Activated CD8-positive, alpha-beta T cell treated with anti-CD3 and anti-CD28 coated beads, Interleukin-2, amount 10 ng/mL, durations not matched to agents 7 days and 5 days (primary cell): Measurements from ENCODE around the gene CD164L2. TPM values are rescaled to one million over a fixed set of nuclear protein-coding genes. Genes with fewer than 3 reads are reported as not detected.

Experiments used
- ATAC-seq: fragments of 150-1000 bp; cut with Tn5 transposase; one replicate; pipeline ENCODE4 v1.10.0; 2021; ENCODE audit warnings: moderate library complexity
- CTCF ChIA-PET: fragments of 350-600 bp; sonication (Branson Sonifier 250); formaldehyde crosslinking; loops from one replicate; lab custom pipeline; 2021; ENCODE audit warnings: antibody characterized with exemption; lab: Charles Lee
- POLR2A ChIA-PET: fragments of 350-600 bp; sonication (Branson Sonifier 250); formaldehyde crosslinking; loops from one replicate; lab custom pipeline; 2021; ENCODE audit warnings: antibody characterized with exemption; lab: Charles Lee
- DNase-seq: peaks from one replicate; pipeline ENCODE4 v3.0.0-alpha.2; 2020
- H3K27ac Mint-ChIP-seq: one replicate; pipeline ENCODE4 v1.8.0; 2021; ENCODE audit warnings: mild to moderate bottlenecking, mixed read lengths
- H3K27me3 Mint-ChIP-seq: one replicate; pipeline ENCODE4 v1.8.0; 2021; ENCODE audit warnings: low read depth, mixed read lengths
- H3K36me3 Mint-ChIP-seq: one replicate; pipeline ENCODE4 v1.8.0; 2021; ENCODE audit warnings: low read depth, mixed read lengths
- H3K4me1 Mint-ChIP-seq: one replicate; pipeline ENCODE4 v1.8.0; 2021; ENCODE audit warnings: low read depth, mixed read lengths
- H3K4me3 Mint-ChIP-seq: one replicate; pipeline ENCODE4 v1.8.0; 2021; ENCODE audit warnings: mild to moderate bottlenecking, mixed read lengths
- H3K9me3 Mint-ChIP-seq: one replicate; pipeline ENCODE4 v1.8.0; 2022; ENCODE audit warnings: mixed read lengths; ENCODE audit not compliant: insufficient read depth
- total RNA-seq, 2 experiments: library from RNA; stranded (reverse); gene quantifications; one replicate each; pipeline ENCODE4 v1.2.3, GENCODE V29; 2021

The CD164L2 gene
- total RNA-seq, 2 experiments from 2014 or later = not detected

DNA sequence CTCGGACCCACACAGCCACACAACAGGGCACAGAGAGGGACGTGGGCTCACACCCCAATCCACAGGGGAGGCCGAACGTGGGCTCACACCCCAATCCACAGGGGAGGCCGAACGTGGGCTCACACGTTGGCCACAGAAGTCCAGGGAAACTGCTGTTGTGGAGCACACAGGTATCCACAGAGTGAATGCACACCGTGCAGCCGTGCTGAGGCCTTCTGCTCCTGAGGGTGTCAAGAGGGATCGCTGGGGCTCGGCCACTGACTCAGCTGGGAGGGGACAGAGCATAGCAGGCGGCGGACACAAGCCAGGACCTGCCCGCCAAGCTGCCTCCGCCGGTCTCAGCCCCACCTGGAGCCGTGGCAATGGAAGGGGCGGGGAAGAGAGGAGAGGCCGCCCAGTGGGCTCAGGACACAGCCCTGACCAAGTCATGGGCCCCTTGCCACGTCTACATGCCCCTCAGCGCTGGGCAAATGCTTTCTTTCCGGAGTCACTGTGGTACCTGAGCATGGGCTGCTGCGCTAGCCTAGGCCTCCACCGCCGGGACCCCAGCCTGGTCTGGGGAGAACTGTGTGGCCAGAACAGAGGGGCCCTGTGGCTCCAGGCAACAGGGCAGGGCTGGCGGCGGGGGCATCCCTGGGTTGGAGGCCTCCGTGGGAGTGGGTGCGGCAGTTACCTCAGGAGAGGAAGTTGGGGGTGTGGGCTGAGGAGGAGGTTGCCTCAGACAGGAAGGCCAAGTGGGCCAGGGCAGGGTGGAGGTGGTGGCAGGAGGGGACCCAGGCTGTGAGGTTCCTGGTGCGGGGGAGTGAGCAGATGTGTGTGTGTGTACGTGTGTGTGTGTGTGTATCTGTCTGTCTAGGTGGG is 40.1 kb downstream of the CD164L2 start:
- H3K27ac Mint-ChIP-seq = peak overlapping the region; percentile 96
- peak; percentile 72 for ATAC-seq
- POLR2A ChIA-PET = interaction anchor here (0.5 to 5.0 kb wide), 10 partner anchors 13 to 259 kb away, joined by 3 to 56 read pairs (median 4); no protein-coding TSS in a partner anchor

DNA sequence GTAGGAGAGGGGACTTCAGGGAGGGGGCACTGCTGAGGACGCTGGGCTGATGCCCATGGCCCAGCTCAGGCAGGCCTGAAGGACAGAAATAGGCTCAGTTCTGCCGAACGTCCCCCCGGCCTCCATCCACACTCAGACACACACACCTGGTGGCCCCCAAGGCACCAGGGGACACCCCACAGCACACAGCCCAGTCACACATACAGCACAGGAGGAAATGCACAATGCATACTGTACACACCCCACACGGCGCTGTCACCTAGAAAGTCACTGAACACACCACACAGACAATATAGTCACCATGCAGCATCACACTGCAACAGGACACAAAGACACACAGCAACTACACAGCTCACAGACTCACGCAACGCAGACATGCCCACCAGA is 40.7 kb downstream of the CD164L2 start:
- no peaks in the 10 kb centered on the region for H3K27me3 Mint-ChIP-seq
- POLR2A ChIA-PET = interaction anchor here (0.5 to 5.0 kb wide), 11 partner anchors 10 to 180 kb away, joined by 3 to 56 read pairs (median 4); no protein-coding TSS in a partner anchor
- DNase-seq (peak; percentile 63), ATAC-seq (peak; percentile 58)
- H3K9me3 Mint-ChIP-seq = no peaks in the 10 kb centered on the region
- peaks cover 36% of the 10 kb centered on the region for H3K36me3 Mint-ChIP-seq
- H3K4me1 Mint-ChIP-seq = peaks cover 54% of the 10 kb centered on the region
- CTCF ChIA-PET = interaction anchor here (0.8 to 7.2 kb wide), 12 partner anchors 9 to 265 kb away, joined by 3 to 99 read pairs (median 5); no protein-coding TSS in a partner anchor
- peak overlapping the region; percentile 96 for H3K27ac Mint-ChIP-seq
- H3K4me3 Mint-ChIP-seq = peak overlapping the region; percentile 91

More for the DNA sequence above, 40.1 kb downstream of the CD164L2 start:
- peak; percentile 85 for DNase-seq
- no peaks in the 10 kb centered on the region for H3K9me3 Mint-ChIP-seq
- H3K27me3 Mint-ChIP-seq = no peaks in the 10 kb centered on the region
- CTCF ChIA-PET = interaction anchor here (0.8 to 7.2 kb wide), 12 partner anchors 10 to 52 kb away, joined by 3 to 99 read pairs (median 5); partner anchors contain the start of gene MAP3K6
- H3K36me3 Mint-ChIP-seq = peaks cover 37% of the 10 kb centered on the region
- H3K4me1 Mint-ChIP-seq = peaks cover 56% of the 10 kb centered on the region
- peak overlapping the region; percentile 91 for H3K4me3 Mint-ChIP-seq

DNA sequence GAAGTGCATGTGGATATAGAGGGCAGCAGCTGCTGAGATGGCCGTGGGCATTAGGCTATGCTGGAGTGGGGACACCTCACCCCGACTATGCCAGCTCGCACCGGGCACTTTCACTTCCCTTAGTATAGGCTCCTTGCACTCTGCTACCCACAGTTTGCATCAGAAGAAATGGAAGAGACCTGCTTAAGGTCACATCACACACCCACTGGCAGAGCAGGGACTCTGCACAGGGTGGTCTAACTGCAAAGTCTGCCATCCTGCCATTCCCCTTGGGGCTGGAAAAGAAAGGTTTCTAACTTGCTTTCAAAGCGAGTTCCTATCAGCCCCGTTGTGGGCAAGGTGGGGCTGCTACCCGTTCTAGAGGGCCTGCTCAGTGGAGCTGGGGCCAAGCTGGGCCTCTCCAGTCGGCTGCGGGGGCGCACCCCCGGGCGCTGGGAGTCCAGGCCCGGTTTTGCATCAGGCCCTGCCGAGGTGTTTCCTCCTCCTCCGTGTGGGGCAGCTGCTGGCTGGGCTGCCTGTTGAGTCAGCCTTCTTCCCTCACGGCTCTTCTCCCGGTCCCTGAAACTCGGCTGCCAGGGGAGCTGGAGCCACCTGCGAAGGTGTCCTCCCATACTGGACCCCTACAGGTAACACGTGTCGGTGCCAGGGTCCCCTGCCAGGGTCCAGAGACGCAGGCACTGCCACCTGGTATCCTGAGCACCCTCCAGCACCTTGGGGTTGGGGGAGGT is 41.4 kb downstream of the CD164L2 start, which contains the start of gene SYTL1:
TSS of gene SYTL1 (plus strand) at position 498 of the 728 bp plus-strand sequence. CDS start 3,313 bp downstream, outside the sequence.
- ChIA-PET POLR2A (interaction anchor here (0.6 to 5.0 kb wide), 10 partner anchors 9 to 329 kb away, joined by 3 to 56 read pairs (median 4); no protein-coding TSS in a partner anchor), CTCF (interaction anchor here (0.8 to 7.2 kb wide), 13 partner anchors 9 to 265 kb away, joined by 3 to 99 read pairs (median 5); no protein-coding TSS in a partner anchor)
- ATAC-seq = peak; percentile 77
- peak; percentile 80 for DNase-seq
- Mint-ChIP-seq H3K36me3 (peaks cover 36% of the 10 kb centered on the region), H3K27me3 (no peaks in the 10 kb centered on the region), H3K4me3 (peak within 1 kb of the TSS; percentile 91), H3K9me3 (no peaks in the 10 kb centered on the region), H3K4me1 (peaks cover 52% of the 10 kb centered on the region), H3K27ac (peak within 1 kb of the TSS; percentile 96)

DNA sequence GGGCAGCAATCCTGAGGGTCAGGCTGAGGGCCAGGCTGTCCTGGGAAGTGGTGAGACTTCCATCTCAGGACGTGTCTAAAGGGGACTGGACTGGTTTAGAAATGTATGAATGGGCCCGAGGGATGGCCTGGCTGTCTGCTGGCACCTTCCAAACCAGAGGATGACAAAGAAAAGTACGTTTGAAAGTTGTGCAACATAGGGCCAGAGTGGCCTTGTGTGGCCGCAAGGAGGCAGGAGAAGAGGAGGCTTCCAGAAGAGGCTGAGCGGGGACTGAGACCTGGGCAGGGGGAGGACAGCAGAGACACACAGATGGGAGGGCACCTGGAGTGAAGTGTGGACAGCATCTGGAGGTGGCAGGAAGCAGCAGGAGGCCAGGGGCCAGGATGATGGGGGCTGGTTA is 43.9 kb downstream of the CD164L2 start:
- no peaks in the 10 kb centered on the region for H3K27me3 Mint-ChIP-seq

DNA sequence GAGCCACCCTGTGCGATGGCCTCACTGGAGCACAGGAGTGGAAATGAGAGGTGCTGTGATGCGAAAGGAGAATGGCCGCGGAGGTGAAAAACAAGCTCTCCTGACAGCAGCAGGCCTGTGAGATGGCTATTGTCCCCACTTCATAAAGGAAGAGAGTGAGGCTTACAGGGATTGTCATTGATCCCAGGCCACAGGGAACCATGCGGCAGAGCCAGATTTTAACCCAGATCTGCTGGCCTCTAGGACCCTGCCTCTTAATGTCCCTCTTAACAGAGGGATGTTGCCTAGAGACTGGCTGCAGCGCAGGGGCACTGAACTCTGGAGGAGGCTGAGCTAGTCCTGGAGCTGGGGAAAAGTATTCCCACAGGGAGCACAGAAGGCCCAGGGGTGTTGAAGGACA is 44.4 kb downstream of the CD164L2 start:
- Mint-ChIP-seq H3K4me3 (no peak overlapping the region), H3K36me3 (peaks cover 40% of the 10 kb centered on the region), H3K4me1 (peaks cover 40% of the 10 kb centered on the region), H3K27ac (peak overlapping the region; percentile 71), H3K27me3 (no peaks in the 10 kb centered on the region), H3K9me3 (no peaks in the 10 kb centered on the region)
- DNase-seq = no peak
- ChIA-PET CTCF (interaction anchor here (1.1 to 2.7 kb wide), 4 partner anchors 16 to 49 kb away, joined by 3 to 13 read pairs (median 5); partner anchors contain the start of gene MAP3K6), POLR2A (no interaction called here)
- ATAC-seq = no peak

More for the DNA sequence above, 43.9 kb downstream of the CD164L2 start:
- peaks cover 38% of the 10 kb centered on the region for H3K36me3 Mint-ChIP-seq
- ChIA-PET POLR2A (no interaction called here), CTCF (interaction anchor here (1.1 to 2.7 kb wide), 3 partner anchors 11 to 18 kb away, joined by 3 to 13 read pairs (median 3); no protein-coding TSS in a partner anchor)
- no peak overlapping the region for H3K4me3 Mint-ChIP-seq
- H3K4me1 Mint-ChIP-seq = peaks cover 45% of the 10 kb centered on the region
- ATAC-seq = no peak
- no peaks in the 10 kb centered on the region for H3K9me3 Mint-ChIP-seq
- DNase-seq = no peak
- H3K27ac Mint-ChIP-seq = peak overlapping the region; percentile 71

DNA sequence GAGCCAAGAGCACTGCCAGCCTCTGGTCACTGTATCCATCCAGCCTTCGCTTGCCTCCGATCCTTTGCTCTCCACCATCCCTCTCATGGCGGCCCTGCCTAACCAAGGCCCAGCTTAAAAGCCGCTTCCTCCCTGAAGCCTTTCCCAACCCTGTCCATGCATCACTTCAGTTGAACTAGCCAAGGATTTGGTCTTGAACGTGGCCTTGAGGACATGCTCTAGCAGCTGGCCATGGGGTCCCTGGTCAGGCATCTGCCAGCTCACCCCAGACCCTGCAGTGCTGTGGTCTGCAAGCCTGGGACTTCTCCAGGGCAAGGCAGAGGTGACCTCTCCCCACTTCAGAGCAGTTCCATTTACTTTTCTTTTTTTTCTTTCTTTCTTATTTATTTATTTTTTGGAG is 46.4 kb downstream of the CD164L2 start:
- ATAC-seq = no peak
- Mint-ChIP-seq H3K36me3 (peaks cover 37% of the 10 kb centered on the region), H3K27me3 (no peaks in the 10 kb centered on the region), H3K9me3 (no peaks in the 10 kb centered on the region), H3K4me3 (no peak overlapping the region), H3K4me1 (peaks cover 36% of the 10 kb centered on the region), H3K27ac (no peak overlapping the region)
- ChIA-PET CTCF (interaction anchor here (0.9 to 2.7 kb wide), 5 partner anchors 20 to 51 kb away, joined by 3 to 13 read pairs (median 4); no protein-coding TSS in a partner anchor), POLR2A (no interaction called here)
- no peak for DNase-seq

DNA sequence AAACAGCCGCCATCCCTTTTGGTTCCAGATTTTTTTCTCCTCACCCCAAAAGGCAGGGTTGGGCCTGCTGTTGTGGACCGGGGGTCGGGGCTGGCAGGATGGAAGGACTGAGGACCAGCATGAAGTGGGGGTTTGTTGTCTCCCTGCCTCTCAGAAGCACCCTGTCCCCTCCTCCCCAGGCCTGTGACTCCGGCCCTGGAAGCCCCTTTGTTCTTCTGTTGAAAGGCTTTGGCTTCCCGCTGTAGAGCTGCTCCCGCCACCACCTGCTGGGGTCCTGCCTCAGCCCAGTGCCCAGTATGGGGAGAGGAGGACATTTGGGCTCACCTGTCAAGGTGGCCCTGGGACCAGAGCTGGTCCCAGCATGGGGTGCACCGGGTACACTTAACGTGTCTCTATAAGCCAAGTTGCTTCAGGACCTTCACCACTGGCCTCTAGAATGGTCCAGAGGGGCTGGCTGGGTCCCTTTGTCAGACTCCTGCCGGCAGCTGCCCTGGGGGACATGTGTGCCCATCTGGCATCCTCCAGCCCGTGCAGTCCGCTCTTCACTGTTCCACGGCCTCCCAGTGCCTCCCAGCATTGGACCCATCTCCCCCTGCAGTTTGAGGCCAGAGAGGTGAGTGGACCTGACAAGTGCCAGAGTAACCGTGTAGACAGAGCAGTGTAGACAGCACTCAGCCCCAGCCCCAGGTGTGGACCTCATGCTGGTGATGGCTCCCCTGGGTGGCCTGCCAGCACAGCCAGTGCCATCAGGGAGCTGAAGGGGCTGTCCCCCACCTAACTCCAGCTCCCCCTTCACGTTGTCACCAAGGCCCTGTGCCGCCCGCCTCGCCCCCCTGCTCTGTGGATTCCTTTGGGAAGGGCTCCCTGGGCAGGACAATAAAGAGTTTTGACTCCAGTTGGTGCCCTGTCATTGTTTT is 47.4 kb downstream of the CD164L2 start:
- Mint-ChIP-seq H3K9me3 (no peaks in the 10 kb centered on the region), H3K4me1 (peaks cover 34% of the 10 kb centered on the region), H3K27me3 (no peaks in the 10 kb centered on the region), H3K4me3 (no peak overlapping the region), H3K27ac (no peak overlapping the region), H3K36me3 (peaks cover 45% of the 10 kb centered on the region)
- ChIA-PET CTCF (interaction anchor here (0.9 to 3.6 kb wide), 5 partner anchors 21 to 52 kb away, joined by 3 to 32 read pairs (median 4); no protein-coding TSS in a partner anchor), POLR2A (interaction anchor here (0.6 kb wide), 1 partner anchor 210 kb away, joined by 3 read pairs; no protein-coding TSS in a partner anchor)
- no peak for ATAC-seq
- no peak for DNase-seq

DNA sequence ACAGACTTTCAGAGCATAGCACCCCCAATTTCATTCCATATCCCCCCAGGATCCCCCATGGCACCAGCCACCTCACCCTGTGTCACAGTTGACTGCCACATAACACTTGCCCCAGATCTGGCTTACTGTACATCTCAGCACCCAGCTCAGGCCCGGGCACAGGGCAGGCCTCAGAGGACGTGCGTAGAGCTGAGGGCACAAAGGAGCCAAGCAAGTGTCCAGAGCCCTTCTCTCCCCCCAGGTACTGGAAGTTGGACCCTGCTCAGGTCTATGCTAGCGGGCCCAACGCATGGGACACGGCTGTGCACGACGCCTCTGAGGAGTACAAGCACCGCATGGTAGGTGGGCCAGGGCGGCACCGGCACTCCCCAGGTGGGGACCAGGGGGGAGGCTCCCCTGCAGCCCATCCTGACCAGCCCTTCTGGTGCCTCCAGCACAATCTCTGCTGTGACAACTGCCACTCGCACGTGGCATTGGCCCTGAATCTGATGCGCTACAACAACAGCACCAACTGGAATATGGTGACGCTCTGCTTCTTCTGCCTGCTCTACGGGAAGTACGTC is 49.3 kb downstream of the CD164L2 start:
- ChIA-PET CTCF (interaction anchor here (1.2 to 3.6 kb wide), 16 partner anchors 9 to 273 kb away, joined by 3 to 46 read pairs (median 18); partner anchors contain the start of genes GPR3, MAP3K6, SYTL1 and TMEM222), POLR2A (interaction anchor here (0.6 to 1.3 kb wide), 2 partner anchors 23 to 332 kb away, joined by 3 to 4 read pairs; no protein-coding TSS in a partner anchor)
- ATAC-seq (no peak), DNase-seq (no peak)
- H3K4me3 Mint-ChIP-seq = no peak overlapping the region
- no peak overlapping the region for H3K27ac Mint-ChIP-seq
- H3K4me1 Mint-ChIP-seq = peaks cover 21% of the 10 kb centered on the region
- no peaks in the 10 kb centered on the region for H3K27me3 Mint-ChIP-seq
- no peaks in the 10 kb centered on the region for H3K9me3 Mint-ChIP-seq
- peaks cover 56% of the 10 kb centered on the region for H3K36me3 Mint-ChIP-seq

DNA sequence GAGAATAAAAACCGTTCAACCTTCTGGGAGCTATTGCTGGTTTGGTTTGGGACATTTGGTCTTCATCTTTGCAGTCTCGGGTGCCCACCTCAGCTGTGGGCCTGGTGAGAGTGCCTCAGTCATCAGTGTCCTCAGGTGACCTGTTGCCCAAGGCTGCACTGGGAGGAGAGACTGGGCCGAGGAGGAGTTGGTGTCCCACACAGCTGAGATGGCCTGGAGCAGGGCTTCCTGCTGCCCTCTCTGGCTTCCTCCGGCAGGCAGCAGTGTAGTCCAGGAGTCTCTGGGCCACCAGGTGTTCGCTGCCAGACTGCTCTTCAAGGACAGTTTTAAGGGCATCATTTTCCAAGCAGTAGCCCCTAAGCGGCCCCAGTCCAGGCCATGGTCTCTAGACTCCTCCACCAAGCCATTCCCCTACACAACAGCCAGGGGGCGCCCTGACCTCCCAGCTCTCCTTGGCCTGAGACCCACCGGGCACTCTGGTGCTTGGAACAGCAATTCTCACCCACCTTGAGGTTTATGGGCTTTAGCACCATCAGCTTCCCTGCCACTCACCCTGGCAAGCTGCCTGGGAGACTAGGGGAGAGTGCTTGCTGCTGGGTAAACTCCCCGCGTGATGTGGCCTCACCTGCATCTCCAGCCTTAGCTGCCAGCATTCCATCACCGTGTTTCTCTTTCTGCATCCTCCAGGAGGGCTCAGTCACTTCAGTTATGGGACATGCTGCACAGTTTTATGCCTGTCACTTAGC is 50.4 kb downstream of the CD164L2 start:
- Mint-ChIP-seq H3K4me3 (no peak overlapping the region), H3K4me1 (peaks cover 25% of the 10 kb centered on the region), H3K27me3 (no peaks in the 10 kb centered on the region), H3K27ac (peak overlapping the region; percentile 60), H3K9me3 (no peaks in the 10 kb centered on the region), H3K36me3 (peaks cover 52% of the 10 kb centered on the region)
- ChIA-PET CTCF (interaction anchor here (0.7 to 3.6 kb wide), 33 partner anchors 9 to 339 kb away, joined by 3 to 49 read pairs (median 7); partner anchors contain the start of genes CD164L2, GPR3, MAP3K6 and SYTL1), POLR2A (interaction anchor here (0.8 to 1.3 kb wide), 3 partner anchors 9 to 24 kb away, joined by 3 to 4 read pairs (median 4); partner anchors contain the start of gene SYTL1)
- DNase-seq (peak; percentile 72), ATAC-seq (peak; percentile 88)
